Immature natural killer cell (primary cell): ENCODE data around the gene KCNK1. TPM values are rescaled to one million over a fixed set of nuclear protein-coding genes. Genes with fewer than 3 reads are reported as not detected.

Experiments used
- DNase-seq, 3 donors: peaks; one replicate each; pipeline ENCODE4 v3.0.0; 2022; ENCODE audit warnings: mixed read lengths in 1 of 3
- H3K27ac Mint-ChIP-seq, 6 donors: one replicate each; pipeline ENCODE4 v1.8.0; 2020; ENCODE audit warnings: mixed read lengths in 6 of 6, mild to moderate bottlenecking in 5 of 6, inconsistent platforms in 4 of 6, moderate library complexity in 3 of 6
- H3K27me3 Mint-ChIP-seq, 3 donors: one replicate each; pipeline ENCODE4 v1.8.0; 2020 to 2021; ENCODE audit warnings: low read depth in 3 of 3, mild to moderate bottlenecking in 3 of 3, mixed read lengths in 3 of 3, moderate library complexity in 3 of 3, inconsistent platforms in 1 of 3
- H3K36me3 Mint-ChIP-seq, 3 donors: one replicate each; pipeline ENCODE4 v1.8.0; 2020; ENCODE audit warnings: mixed read lengths in 3 of 3, inconsistent platforms in 2 of 3, mild to moderate bottlenecking in 2 of 3
- H3K4me1 Mint-ChIP-seq, 2 donors: one replicate each; pipeline ENCODE4 v1.8.0; 2020; ENCODE audit warnings: inconsistent platforms in 2 of 2, mild to moderate bottlenecking in 2 of 2, mixed read lengths in 2 of 2, moderate library complexity in 1 of 2
- H3K4me3 Mint-ChIP-seq, 5 donors: one replicate each; pipeline ENCODE4 v1.8.0; 2020; ENCODE audit warnings: mild to moderate bottlenecking in 5 of 5, mixed read lengths in 5 of 5, inconsistent platforms in 3 of 5, moderate library complexity in 3 of 5
- H3K9me3 Mint-ChIP-seq, 6 donors: one replicate each; pipeline ENCODE4 v1.8.0; 2020; ENCODE audit warnings: mild to moderate bottlenecking in 6 of 6, mixed read lengths in 6 of 6, inconsistent platforms in 4 of 6, moderate library complexity in 3 of 6
- polyA plus RNA-seq, 3 donors: library from polyadenylated mRNA; unstranded; fragments of 300-500 nt; fragmentation: Illumina TruSeq; gene quantifications; one replicate each; pipeline ENCODE4 v1.2.3, GENCODE V29; 2021

Gene KCNK1
- polyA plus RNA-seq, 3 donors from 2014 or later = not detected

DNA sequence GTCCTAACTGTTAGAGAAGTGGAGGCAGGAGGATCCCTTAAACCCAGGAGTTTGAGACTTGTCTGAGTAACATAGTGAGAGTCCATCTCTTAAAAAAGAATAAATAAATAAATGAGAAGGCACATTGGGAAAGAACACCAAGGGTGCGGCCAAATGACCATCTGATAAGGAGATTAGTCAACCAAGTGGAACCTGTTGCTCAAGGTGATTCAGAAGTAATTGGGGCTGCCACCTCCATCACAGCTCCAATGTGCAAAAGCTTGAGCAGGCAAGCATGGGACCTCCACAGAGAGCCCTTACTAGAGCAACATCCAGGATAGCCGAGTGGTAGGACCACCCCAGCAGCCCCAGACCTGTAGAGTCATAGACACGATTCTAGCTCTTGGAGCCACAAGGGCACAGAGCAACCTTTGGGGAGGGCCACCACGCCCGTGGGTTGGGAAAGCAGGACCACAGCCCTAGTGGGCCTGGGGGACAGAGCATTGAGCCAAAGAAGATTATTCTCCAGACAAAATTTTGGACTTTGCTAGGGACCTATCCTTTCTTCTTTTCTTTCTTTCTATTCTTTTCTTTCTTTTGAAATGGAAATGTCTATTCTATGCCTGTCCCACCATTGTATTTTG is 40.9 kb downstream of the KCNK1 start:
- Mint-ChIP-seq H3K36me3 (no peaks in the 10 kb centered on the region), H3K9me3 (peaks cover 0 to 2% (median 0%) of the 10 kb centered on the region in 6 donors), H3K4me1 (no peaks in the 10 kb centered on the region), H3K27me3 (no peaks in the 10 kb centered on the region), H3K4me3 (no peak overlapping the region), H3K27ac (no peak overlapping the region)
- no peak for DNase-seq

DNA sequence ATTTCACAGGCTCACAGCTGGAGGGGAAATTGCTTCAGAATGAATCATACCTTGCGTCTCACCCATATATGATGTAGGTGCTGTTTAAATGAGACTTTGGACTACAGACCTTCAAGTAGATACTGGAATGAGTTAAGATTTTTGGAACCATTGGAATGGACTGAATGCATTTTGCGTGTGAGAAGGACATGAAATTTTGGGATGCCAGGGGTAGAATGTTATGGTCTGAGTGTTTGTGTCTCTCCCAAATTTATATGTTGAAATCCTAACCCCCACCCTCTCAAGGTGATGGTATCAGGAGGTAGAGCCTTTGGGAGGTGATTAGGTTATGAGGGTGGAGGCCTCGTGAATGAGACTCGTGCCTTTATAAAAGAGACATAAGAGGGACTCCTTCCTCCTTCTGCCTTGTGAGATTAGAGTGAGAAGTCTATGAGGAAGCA is 41.4 kb downstream of the KCNK1 start:
- H3K27ac Mint-ChIP-seq = no peak overlapping the region
- H3K9me3 Mint-ChIP-seq = no peaks in the 10 kb centered on the region
- no peaks in the 10 kb centered on the region for H3K27me3 Mint-ChIP-seq
- no peaks in the 10 kb centered on the region for H3K4me1 Mint-ChIP-seq
- no peak overlapping the region for H3K4me3 Mint-ChIP-seq
- H3K36me3 Mint-ChIP-seq = no peaks in the 10 kb centered on the region
- DNase-seq = no peak

DNA sequence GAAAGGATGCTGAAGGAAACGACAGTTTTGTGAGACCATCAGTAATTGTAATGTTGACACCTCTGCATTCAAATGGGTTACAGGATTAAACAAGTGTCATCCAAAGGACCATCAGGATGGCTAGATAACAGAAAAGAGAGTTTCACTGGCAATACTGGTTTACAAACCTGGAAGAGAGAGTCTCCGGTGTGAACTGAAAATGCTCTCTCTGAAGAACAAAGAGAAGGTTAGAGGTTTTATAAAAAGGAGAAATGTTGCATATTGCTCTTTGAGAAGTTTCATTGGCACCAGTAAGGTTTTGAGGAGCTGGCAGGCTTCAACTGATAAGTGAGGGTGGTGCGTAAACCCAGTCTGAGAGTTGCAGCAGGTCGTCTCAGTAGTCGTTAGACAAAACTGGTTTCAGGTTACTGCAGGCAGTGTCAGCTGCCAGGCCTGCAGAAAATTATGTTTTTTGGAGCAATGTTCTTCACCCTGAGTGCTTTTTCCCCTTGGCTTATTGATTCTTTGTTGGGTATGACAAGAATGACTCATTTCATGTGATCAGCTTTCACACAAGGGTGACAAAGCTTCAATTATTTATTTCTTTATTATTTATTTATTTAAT is 42.2 kb downstream of the KCNK1 start:
- no peaks in the 10 kb centered on the region for H3K9me3 Mint-ChIP-seq
- no peak overlapping the region for H3K27ac Mint-ChIP-seq
- no peak for DNase-seq
- no peaks in the 10 kb centered on the region for H3K27me3 Mint-ChIP-seq
- H3K4me3 Mint-ChIP-seq = no peak overlapping the region
- H3K36me3 Mint-ChIP-seq = no peaks in the 10 kb centered on the region
- no peaks in the 10 kb centered on the region for H3K4me1 Mint-ChIP-seq

DNA sequence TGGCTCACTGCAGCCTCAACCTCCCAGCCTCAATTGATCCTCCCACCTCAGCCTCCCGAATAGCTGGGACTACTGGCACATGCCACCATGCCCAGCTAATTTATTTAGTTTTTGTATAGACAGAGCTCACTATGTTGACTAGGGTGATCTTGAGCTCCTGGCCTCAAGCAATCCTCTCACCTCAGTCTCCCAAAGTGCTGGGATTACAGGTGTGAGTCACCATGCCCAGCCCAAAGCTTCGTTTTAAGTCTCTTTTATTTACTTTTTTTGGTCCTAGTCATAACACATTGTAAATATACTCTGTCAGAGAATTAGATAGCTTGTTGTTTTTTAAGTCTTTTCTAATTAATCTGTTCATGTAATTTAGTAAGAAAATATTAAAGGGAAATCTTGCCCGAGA is 42.8 kb downstream of the KCNK1 start:
- Mint-ChIP-seq H3K36me3 (no peaks in the 10 kb centered on the region), H3K9me3 (no peaks in the 10 kb centered on the region)

DNA sequence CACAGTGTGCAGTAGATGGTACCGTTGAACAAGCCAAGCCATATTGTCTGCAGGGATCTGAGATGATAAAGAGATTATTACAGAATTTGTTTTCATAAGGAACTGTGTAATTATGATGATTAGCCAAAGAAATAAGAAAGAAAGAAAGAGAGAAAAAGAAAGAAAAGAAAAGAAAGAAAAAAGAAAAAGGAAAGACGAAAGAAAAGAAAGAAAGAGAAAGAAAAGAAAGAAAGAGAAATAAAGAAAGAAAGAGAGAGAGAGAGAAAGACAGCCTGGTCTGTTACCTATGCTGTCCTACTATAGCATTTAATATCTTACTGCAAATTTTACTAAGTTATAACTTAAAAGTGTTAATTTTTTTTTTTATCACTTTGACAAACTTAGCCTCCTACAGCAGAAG is 43.6 kb downstream of the KCNK1 start:
- no peak for DNase-seq
- H3K4me3 Mint-ChIP-seq = no peak overlapping the region
- H3K27ac Mint-ChIP-seq = no peak overlapping the region
- H3K4me1 Mint-ChIP-seq = no peaks in the 10 kb centered on the region
- no peaks in the 10 kb centered on the region for H3K9me3 Mint-ChIP-seq
- no peaks in the 10 kb centered on the region for H3K36me3 Mint-ChIP-seq
- H3K27me3 Mint-ChIP-seq = peaks cover 0 to 2% (median 0%) of the 10 kb centered on the region in 3 donors

More for the DNA sequence above, 42.8 kb downstream of the KCNK1 start:
- no peak for DNase-seq
- no peak overlapping the region for H3K4me3 Mint-ChIP-seq
- no peaks in the 10 kb centered on the region for H3K27me3 Mint-ChIP-seq
- no peaks in the 10 kb centered on the region for H3K4me1 Mint-ChIP-seq
- H3K27ac Mint-ChIP-seq = no peak overlapping the region

DNA sequence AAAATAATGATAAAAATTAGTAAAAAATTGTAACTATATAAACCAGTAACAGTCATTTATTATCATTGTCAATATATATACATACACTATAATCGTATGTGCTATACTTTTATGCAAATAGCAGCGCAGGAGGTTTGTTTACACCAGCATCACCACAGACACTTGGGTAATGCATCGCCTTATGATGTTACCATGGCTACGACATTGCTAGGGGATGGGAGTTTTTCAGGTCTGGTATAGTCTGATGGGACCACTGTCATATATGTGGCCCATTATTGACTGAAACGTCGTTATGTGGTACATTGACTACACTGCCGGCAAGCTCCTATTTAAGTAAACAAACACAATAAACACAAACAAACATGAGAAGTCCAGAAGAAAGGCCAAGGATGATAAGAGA is 45.6 kb downstream of the KCNK1 start:
- no peaks in the 10 kb centered on the region for H3K9me3 Mint-ChIP-seq

DNA sequence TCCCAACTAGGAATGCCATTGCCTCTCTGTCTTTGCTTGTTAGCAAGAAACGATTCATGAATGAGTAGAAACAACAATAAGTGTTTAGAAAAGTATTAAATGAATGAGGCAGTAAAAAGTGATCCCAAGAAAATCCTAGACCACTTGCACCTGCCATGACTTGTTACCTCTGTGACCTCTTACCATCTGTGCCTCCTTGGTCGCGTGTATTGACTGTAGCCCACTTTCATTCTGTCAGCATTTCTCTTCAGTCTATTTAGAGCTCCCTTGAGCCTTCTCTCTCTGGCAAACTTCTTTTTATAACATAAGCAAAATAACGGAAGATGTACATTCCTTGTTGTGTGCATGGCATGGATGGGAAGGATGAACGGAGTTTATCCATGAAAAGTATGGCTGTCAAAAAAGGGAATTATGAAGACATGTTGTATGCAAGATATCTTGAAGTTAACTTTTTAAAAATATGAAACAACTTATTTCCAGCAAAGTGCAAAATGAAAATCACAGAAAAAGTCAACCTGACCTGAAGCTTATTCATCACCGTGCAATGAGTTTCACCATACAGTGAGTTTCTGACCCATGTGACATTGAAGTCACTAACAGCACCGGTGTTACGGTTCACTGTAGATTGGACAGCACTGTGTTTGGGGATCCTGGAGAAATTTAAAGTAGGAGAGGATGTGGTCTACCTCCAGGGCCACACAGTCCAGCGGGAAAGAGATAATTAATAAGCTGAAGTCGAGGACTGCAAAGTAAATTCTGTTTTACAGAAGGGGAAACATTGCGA is 47.7 kb downstream of the KCNK1 start:
- no peak overlapping the region for H3K4me3 Mint-ChIP-seq
- H3K9me3 Mint-ChIP-seq = peaks cover 0 to 2% (median 0%) of the 10 kb centered on the region in 6 donors
- H3K27me3 Mint-ChIP-seq = peaks cover 0 to 6% (median 0%) of the 10 kb centered on the region in 3 donors
- no peak for DNase-seq
- no peaks in the 10 kb centered on the region for H3K4me1 Mint-ChIP-seq
- no peaks in the 10 kb centered on the region for H3K36me3 Mint-ChIP-seq
- no peak overlapping the region for H3K27ac Mint-ChIP-seq

More for the DNA sequence above, 45.6 kb downstream of the KCNK1 start:
- Mint-ChIP-seq H3K36me3 (no peaks in the 10 kb centered on the region), H3K27me3 (peaks cover 0 to 2% (median 0%) of the 10 kb centered on the region in 3 donors), H3K4me1 (no peaks in the 10 kb centered on the region), H3K27ac (no peak overlapping the region), H3K4me3 (no peak overlapping the region)
- no peak for DNase-seq

DNA sequence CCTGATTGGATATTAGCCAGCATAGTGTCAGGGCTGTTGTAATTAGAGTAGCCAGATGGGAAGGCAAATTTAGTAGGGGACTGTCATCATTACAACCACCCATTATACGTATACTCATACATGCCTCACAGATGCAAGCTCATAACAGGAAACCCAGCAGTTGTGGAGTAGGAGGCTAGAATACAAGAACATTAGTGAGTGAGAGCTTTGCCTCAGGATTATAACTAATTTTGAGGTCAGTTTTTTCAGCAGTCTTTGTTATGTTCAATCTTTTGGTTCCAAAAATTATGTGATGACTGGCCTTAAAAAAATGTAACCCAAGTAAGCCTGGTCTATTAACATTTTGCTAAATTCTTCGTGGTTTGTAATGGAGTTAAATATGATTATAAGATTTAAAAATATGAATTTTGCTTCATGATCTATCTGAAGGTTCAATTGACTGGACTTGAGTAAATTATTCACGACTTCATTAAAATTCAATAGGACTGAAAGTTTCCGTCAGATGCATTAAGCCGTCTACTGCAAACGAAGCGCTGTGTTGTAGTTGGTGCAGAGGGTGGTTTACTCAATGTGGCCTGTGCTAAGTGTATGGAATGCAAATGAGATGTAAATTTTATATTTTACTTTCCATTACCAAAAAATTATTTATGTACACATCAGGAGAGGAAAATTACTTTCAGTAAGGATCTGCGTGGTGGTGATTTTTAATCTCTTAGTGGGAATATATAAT is 48.8 kb downstream of the KCNK1 start:
- peaks cover 0 to 2% (median 0%) of the 10 kb centered on the region in 6 donors for H3K9me3 Mint-ChIP-seq
- no peak overlapping the region for H3K27ac Mint-ChIP-seq
- no peak for DNase-seq
- no peaks in the 10 kb centered on the region for H3K36me3 Mint-ChIP-seq
- H3K27me3 Mint-ChIP-seq = peaks cover 0 to 7% (median 0%) of the 10 kb centered on the region in 3 donors
- H3K4me1 Mint-ChIP-seq = no peaks in the 10 kb centered on the region
- H3K4me3 Mint-ChIP-seq = no peak overlapping the region

DNA sequence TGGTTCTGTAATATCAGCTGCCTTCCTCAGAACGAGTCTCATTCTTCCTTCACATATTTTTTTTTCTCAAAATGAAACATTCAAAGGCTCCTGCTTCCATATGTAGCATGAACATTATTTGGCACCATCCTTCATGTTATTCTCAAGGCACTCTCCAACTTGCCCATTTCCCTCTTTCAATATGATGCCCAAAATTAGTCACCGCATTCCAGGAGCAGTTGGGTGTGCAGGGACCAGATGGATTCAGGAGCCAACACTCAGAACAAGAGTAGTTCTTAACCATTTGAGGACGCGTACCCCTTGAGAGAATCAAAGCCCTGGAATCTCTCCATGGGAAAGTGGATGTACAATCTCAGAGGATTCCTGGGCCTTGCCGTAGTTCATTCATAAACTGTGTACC is 50.3 kb downstream of the KCNK1 start:
- H3K9me3 Mint-ChIP-seq = peaks cover 0 to 2% (median 0%) of the 10 kb centered on the region in 6 donors
- no peaks in the 10 kb centered on the region for H3K36me3 Mint-ChIP-seq
- no peak for DNase-seq
- no peak overlapping the region for H3K27ac Mint-ChIP-seq
- no peaks in the 10 kb centered on the region for H3K4me1 Mint-ChIP-seq
- peaks cover 0 to 7% (median 0%) of the 10 kb centered on the region in 3 donors for H3K27me3 Mint-ChIP-seq
- H3K4me3 Mint-ChIP-seq = no peak overlapping the region

DNA sequence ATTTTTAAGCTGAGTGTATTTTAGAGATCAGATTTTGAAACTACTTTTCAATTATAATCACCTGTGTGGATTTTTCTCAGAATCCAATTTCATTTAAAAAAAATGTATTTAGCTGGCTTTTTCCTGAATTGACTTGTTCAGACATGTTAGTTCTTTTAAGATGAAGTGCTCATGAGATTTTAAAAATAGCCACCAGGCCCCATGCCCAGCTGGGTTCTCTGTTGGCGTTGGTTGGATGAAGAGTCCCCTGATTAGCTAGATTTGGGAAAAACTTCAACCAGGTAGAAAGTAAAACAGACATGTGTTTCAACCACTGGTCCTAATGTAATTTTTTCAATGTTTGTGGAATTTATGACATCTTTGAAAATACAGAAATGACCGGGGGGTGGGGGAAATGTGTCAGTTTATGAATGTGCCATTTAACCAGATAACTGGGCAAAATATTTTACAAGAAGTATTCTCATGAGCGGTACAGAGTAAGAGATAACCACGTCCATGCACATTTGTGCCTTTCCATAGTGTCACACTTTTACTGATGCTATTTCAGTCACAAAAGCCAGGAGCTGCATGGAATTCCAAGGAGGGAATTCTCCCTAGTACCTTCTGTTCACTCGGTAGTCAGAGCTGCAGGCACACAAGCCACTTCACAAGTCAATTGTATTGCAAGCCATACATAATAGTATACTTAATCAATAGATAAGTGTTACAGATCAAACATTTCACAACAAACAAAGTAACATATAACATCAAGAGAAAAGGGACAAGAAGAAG is 51.1 kb downstream of the KCNK1 start:
- Mint-ChIP-seq H3K36me3 (no peaks in the 10 kb centered on the region), H3K4me3 (no peak overlapping the region), H3K9me3 (peaks cover 0 to 2% (median 0%) of the 10 kb centered on the region in 6 donors), H3K27ac (no peak overlapping the region), H3K27me3 (peaks cover 0 to 7% (median 0%) of the 10 kb centered on the region in 3 donors), H3K4me1 (no peaks in the 10 kb centered on the region)
- no peak for DNase-seq

DNA sequence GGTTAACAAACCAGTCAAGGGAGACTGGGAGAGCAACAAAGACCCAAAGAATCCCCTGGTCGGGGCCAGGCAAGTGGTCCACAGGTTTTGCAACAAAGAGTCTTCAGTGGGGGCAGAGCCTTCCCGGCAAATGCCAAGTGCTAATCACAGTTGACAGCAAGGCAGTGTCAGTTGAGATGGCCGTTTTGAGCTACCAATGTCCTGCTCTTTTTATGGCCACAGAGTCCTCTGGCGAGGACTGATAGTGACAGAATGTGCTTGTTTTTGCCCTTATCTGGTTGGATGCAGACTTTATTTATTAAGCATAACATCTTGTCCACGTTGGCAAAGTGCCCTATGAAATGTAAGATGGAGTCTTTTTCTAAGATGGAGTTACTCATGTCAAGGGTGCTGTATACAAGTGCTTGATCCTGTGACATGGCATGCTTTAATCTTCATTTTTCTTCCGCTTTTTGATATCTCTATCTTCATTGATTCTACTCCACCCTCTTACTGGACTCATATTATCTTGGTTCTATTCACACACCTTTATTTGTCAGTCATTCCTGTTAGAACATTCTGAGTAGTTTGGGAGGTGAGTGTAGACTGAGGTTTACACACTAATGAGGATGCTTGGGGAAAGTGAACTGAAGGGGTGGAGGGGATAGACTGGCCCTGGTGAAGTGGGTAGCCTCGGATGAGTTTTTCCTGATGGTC is 51.8 kb downstream of the KCNK1 start:
- DNase-seq = no peak
- no peak overlapping the region for H3K27ac Mint-ChIP-seq
- H3K27me3 Mint-ChIP-seq = peaks cover 0 to 7% (median 0%) of the 10 kb centered on the region in 3 donors
- no peaks in the 10 kb centered on the region for H3K36me3 Mint-ChIP-seq
- no peak overlapping the region for H3K4me3 Mint-ChIP-seq
- H3K9me3 Mint-ChIP-seq = peaks cover 0 to 2% (median 0%) of the 10 kb centered on the region in 6 donors
- no peaks in the 10 kb centered on the region for H3K4me1 Mint-ChIP-seq

DNA sequence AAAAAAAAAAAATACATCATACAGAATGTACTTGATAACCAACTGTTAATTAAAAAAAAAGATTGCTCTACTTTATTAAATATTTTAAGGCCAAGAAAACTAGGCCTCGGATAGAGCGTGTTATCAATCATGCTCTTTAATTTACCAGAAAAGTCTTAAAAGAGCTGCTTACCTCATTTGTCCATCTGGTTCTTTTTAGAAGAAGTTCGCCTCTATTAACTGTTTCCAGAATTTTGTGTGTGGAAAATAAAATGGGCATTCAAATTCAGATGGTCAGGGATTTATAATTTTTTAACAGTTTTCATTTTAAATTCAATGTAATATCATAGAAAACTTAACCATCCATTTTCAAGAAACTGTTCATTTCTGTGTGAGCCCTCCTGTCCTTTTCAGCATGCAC is 53.8 kb downstream of the KCNK1 start:
- H3K27ac Mint-ChIP-seq = no peak overlapping the region
- no peak overlapping the region for H3K4me3 Mint-ChIP-seq
- H3K9me3 Mint-ChIP-seq = peaks cover 0 to 4% (median 0%) of the 10 kb centered on the region in 6 donors
- no peaks in the 10 kb centered on the region for H3K4me1 Mint-ChIP-seq
- DNase-seq = no peak
- H3K36me3 Mint-ChIP-seq = no peaks in the 10 kb centered on the region
- peaks cover 0 to 5% (median 0%) of the 10 kb centered on the region in 3 donors for H3K27me3 Mint-ChIP-seq
